ENCODE results near the gene TNNI2.
"Not testable (repeated sequence)": the region's sequence is repeated elsewhere in the genome, so short reads cannot be mapped to it uniquely, and the experiment has no call there.

TNNI2 gene

GRCh38 chr11:1803246-1803645 is 35.5 kb upstream of the TNNI2 start:
- TF ChIP-seq CTCF (IDR thresholded peaks at IDR 0.05; ENCODE audit: low read length, missing control alignments): no peak
- no peak overlapping the region for H3K4me3 ChIP-seq (replicated peaks; ENCODE audit: low read depth, low read length)
- DNase-seq (ENCODE audit: low read depth): no peak

- DNase-seq (ENCODE audit: low read depth); H3K4me3 ChIP-seq (replicated peaks; ENCODE audit: low read depth, low read length): not testable (repeated sequence)
Measured at GRCh38 chr11:1803835-1804519, 34.8 kb upstream of the TNNI2 start.

- no peak for TF ChIP-seq CTCF (IDR thresholded peaks at IDR 0.05; ENCODE audit: low read length, missing control alignments)
- DNase-seq (ENCODE audit: low read depth): no peak
- H3K4me3 ChIP-seq (replicated peaks; ENCODE audit: low read depth, low read length): no peak overlapping the region
Measured at GRCh38 chr11:1805525-1805924, 33.3 kb upstream of the TNNI2 start.

GRCh38 chr11:1807264-1807995 is 31.4 kb upstream of the TNNI2 start:
- no peak overlapping the region for H3K4me3 ChIP-seq (replicated peaks; ENCODE audit: low read depth, low read length)
- no peak for TF ChIP-seq CTCF (IDR thresholded peaks at IDR 0.05; ENCODE audit: low read length, missing control alignments)
- no peak for DNase-seq (ENCODE audit: low read depth)

GRCh38 chr11:1810761-1811160 is 28.0 kb upstream of the TNNI2 start:
- TF ChIP-seq CTCF (IDR thresholded peaks at IDR 0.05; ENCODE audit: low read length, missing control alignments): no peak
- H3K4me3 ChIP-seq (replicated peaks; ENCODE audit: low read depth, low read length): no peak overlapping the region
- no peak for DNase-seq (ENCODE audit: low read depth)

- H3K4me3 ChIP-seq (replicated peaks; ENCODE audit: low read depth, low read length): no peak overlapping the region
- no peak for DNase-seq (ENCODE audit: low read depth)
- TF ChIP-seq CTCF (IDR thresholded peaks at IDR 0.05; ENCODE audit: low read length, missing control alignments): no peak
Measured at GRCh38 chr11:1812274-1812673, 26.5 kb upstream of the TNNI2 start.

- TF ChIP-seq CTCF (IDR thresholded peaks at IDR 0.05; ENCODE audit: low read length, missing control alignments): no peak
- no peak overlapping the region for H3K4me3 ChIP-seq (replicated peaks; ENCODE audit: low read depth, low read length)
- DNase-seq (ENCODE audit: low read depth): no peak
Measured at GRCh38 chr11:1812801-1813200, 26.0 kb upstream of the TNNI2 start.

- not testable (repeated sequence) for DNase-seq (ENCODE audit: low read depth); H3K4me3 ChIP-seq (replicated peaks; ENCODE audit: low read depth, low read length)
Measured at GRCh38 chr11:1813356-1813755, 25.4 kb upstream of the TNNI2 start.

All from fibroblast of pulmonary artery (primary cell).